Smooth muscle cell (in vitro differentiated cells): ENCODE measurements around the gene AEBP2. TPM values are rescaled to one million over a fixed set of nuclear protein-coding genes. Genes with fewer than 3 reads are reported as not detected.

Source experiments
- DNase-seq: peaks from one replicate; lab custom pipeline; 2025; ENCODE audit not compliant: unreplicated experiment; lab: John Stamatoyannopoulos, UW
- H2AFZ ChIP-seq: fragments of 200-600 bp; sonication (generic); 2 replicates; pipeline ENCODE4 v1.6.0; 2016; ENCODE audit warnings: antibody characterized with exemption, low read depth, mild to moderate bottlenecking
- H3F3A ChIP-seq: fragments of 200-600 bp; sonication (generic); 2 replicates; pipeline ENCODE4 v1.6.0; 2017; ENCODE audit warnings: antibody characterized with exemption, low read depth
- H3K27ac ChIP-seq: fragments of 200-600 bp; sonication (generic); 2 replicates; pipeline ENCODE4 v1.5.1; 2016; ENCODE audit warnings: low read depth, mild to moderate bottlenecking
- H3K27me3 ChIP-seq: fragments of 200-600 bp; sonication (generic); 2 replicates; pipeline ENCODE4 v1.6.1; 2016; ENCODE audit warnings: low read depth, mild to moderate bottlenecking
- H3K36me3 ChIP-seq: fragments of 200-600 bp; sonication (generic); 2 replicates; pipeline ENCODE4 v1.5.1; 2016; ENCODE audit warnings: low read depth
- H3K4me1 ChIP-seq: fragments of 200-600 bp; sonication (generic); 2 replicates; pipeline ENCODE4 v1.5.1; 2016; ENCODE audit warnings: low read depth
- H3K4me2 ChIP-seq: fragments of 200-600 bp; sonication (generic); 2 replicates; pipeline ENCODE4 v1.6.0; 2016; ENCODE audit warnings: mild to moderate bottlenecking
- H3K4me3 ChIP-seq: fragments of 200-600 bp; sonication (generic); 2 replicates; pipeline ENCODE4 v1.5.1; 2016; ENCODE audit warnings: mild to moderate bottlenecking
- H3K79me2 ChIP-seq: fragments of 200-600 bp; sonication (generic); 2 replicates; pipeline ENCODE4 v1.6.0; 2016; ENCODE audit warnings: low read depth, mild to moderate bottlenecking
- H3K9ac ChIP-seq: fragments of 200-600 bp; sonication (generic); 2 replicates; pipeline ENCODE4 v1.6.0; 2016; ENCODE audit warnings: low read depth
- H3K9me3 ChIP-seq: fragments of 200-600 bp; sonication (generic); replicated peaks from 2 replicates; pipeline ENCODE4 v1.5.1; 2016; ENCODE audit warnings: low read depth
- H4K20me1 ChIP-seq: fragments of 200-600 bp; sonication (generic); 2 replicates; pipeline ENCODE4 v1.6.0; 2016; ENCODE audit warnings: low read depth
- CTCF ChIP-seq: fragments of 200-600 bp; sonication (generic); IDR thresholded peaks from 2 replicates; pipeline ENCODE4 v1.5.1; 2017; ENCODE audit warnings: borderline replicate concordance, mild to moderate bottlenecking, antibody characterized with exemption; ENCODE audit not compliant: insufficient read depth, poor library complexity, severe bottlenecking
- WGBS: methylation state at CpG from one replicate; pipeline ENCODE4 v1.1.7; 2016; ENCODE audit warnings: low lambda C conversion rate; 5-methylcytosine and 5-hydroxymethylcytosine counted together
- polyA plus RNA-seq: library from polyadenylated mRNA; unstranded; fragments of >200 nt; fragmentation: Nextera tagmentation; extraction: Ambion mirVana; gene quantifications from 2 replicates; pipeline ENCODE4 v1.2.1, GENCODE V29; 2016
- total RNA-seq: library from RNA; depleted of rRNA; stranded (reverse); fragments of >200 nt; gene quantifications from 2 replicates; pipeline ENCODE4 v1.2.3, GENCODE V29; 2014

Gene AEBP2
- total and polyA plus RNA-seq, 2 experiments from 2014 or later: 7.6 to 24.5 TPM

- H3F3A ChIP-seq: no peaks in the 10 kb centered on the region
- TF ChIP-seq CTCF: no peak
- 95% methylated on average over 5 of the region's 5 CpGs for WGBS
- H3K79me2 ChIP-seq: peaks cover 9% of the 10 kb centered on the region
- no peak overlapping the region for H3K9ac ChIP-seq
- no peak overlapping the region for H3K27ac ChIP-seq
- no peak overlapping the region for H2AFZ ChIP-seq
- H4K20me1 ChIP-seq: peaks cover 5% of the 10 kb centered on the region
- H3K4me1 ChIP-seq: no peaks in the 10 kb centered on the region
- H3K27me3 ChIP-seq: no peaks in the 10 kb centered on the region
- no peaks in the 10 kb centered on the region for H3K36me3 ChIP-seq
- H3K4me2 ChIP-seq: no peak overlapping the region
- no peaks in the 10 kb centered on the region for H3K9me3 ChIP-seq
- DNase-seq: no peak
- no peak overlapping the region for H3K4me3 ChIP-seq
These were observed 81.5 kb downstream of the AEBP2 start for GRCh38 chr12:19520646-19521415.

DNA sequence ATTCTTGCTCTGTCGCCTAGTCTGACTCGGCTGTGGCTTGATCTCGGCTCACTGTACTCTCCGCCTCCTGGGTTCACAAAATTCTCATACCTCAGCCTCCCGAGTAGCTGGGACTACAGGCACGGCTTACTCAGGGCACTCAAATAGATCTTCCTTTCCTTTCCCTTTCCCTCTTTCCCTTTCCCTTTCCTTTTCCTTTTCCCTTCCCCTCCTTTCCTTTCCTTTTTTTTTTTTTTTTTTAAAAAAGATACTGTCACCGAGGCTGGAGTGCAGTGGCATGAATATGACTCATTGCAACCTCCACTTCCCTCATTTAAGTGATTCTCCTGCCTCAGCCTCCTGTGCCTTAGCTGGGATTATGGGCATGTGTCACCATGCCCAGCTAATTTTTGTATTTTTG lies 86.0 kb downstream of the AEBP2 start:
- Histone ChIP-seq H3K4me1 (peaks cover 3% of the 10 kb centered on the region), H3K79me2 (no peaks in the 10 kb centered on the region), H3K36me3 (no peaks in the 10 kb centered on the region), H3K4me3 (no peak overlapping the region), H3K9me3 (no peaks in the 10 kb centered on the region), H3K4me2 (no peak overlapping the region), H3K27me3 (no peaks in the 10 kb centered on the region), H2AFZ (no peak overlapping the region), H3K9ac (no peak overlapping the region), H3K27ac (no peak overlapping the region), H3F3A (no peaks in the 10 kb centered on the region), H4K20me1 (no peaks in the 10 kb centered on the region)
- WGBS: 83% methylated on average over 7 of the region's 7 CpGs
- DNase-seq: no peak
- TF ChIP-seq CTCF: no peak

DNA sequence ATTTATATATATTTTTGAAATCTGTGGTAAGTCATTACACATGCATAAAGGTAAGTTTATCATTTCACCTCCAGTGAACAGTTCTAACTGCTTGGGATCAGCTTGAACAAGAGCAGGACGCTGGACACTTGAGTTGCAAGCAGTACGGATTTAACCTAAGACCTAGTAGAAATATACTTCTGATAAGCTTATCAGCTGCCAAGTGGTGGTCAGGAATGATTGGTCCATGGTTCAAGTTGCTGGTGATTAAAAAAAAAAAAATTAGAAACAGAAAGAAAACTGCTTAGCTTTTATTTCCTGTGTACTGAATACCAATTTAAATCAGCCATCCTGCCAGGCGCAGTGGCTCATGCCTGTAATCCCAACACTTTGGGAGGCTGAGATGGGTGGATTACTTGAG lies 88.6 kb downstream of the AEBP2 start:
- H3K4me3 ChIP-seq: no peak overlapping the region
- H3K9me3 ChIP-seq: no peaks in the 10 kb centered on the region
- no peaks in the 10 kb centered on the region for H3F3A ChIP-seq
- WGBS: 50% methylated on average over 3 of the region's 3 CpGs
- H3K79me2 ChIP-seq: no peaks in the 10 kb centered on the region
- H2AFZ ChIP-seq: no peak overlapping the region
- H3K36me3 ChIP-seq: no peaks in the 10 kb centered on the region
- no peaks in the 10 kb centered on the region for H3K27me3 ChIP-seq
- H3K4me2 ChIP-seq: no peak overlapping the region
- H3K9ac ChIP-seq: no peak overlapping the region
- no peak for DNase-seq
- H3K4me1 ChIP-seq: peaks cover 4% of the 10 kb centered on the region
- H3K27ac ChIP-seq: no peak overlapping the region
- H4K20me1 ChIP-seq: no peaks in the 10 kb centered on the region
- TF ChIP-seq CTCF: no peak

- Histone ChIP-seq H3K9ac (no peak overlapping the region), H3K79me2 (no peaks in the 10 kb centered on the region), H3K4me3 (no peak overlapping the region), H3K4me1 (peaks cover 8% of the 10 kb centered on the region), H3F3A (no peaks in the 10 kb centered on the region), H3K36me3 (no peaks in the 10 kb centered on the region), H3K4me2 (no peak overlapping the region), H3K9me3 (no peaks in the 10 kb centered on the region), H3K27ac (peak overlapping the region; percentile 25), H3K27me3 (no peaks in the 10 kb centered on the region), H2AFZ (no peak overlapping the region), H4K20me1 (no peaks in the 10 kb centered on the region)
- DNase-seq: no peak
- TF ChIP-seq CTCF: no peak
- WGBS: 94% methylated on average over 2 of the region's 2 CpGs
These were observed 89.5 kb downstream of the AEBP2 start for GRCh38 chr12:19528750-19529149.
